DMS79 treated with DMSO at 0.1 percent for 48 hours (cell line): ENCODE data around the gene GRB10.

Experiments used
- DNase-seq: peaks from one replicate; lab custom pipeline; 2025; lab: John Stamatoyannopoulos, UW

Gene GRB10

GRCh38 chr7:50653126-50653864 lies 129.4 kb downstream of the GRB10 start:
- no peak for DNase-seq

GRCh38 chr7:50652400-50653125 lies 130.1 kb downstream of the GRB10 start:
- no peak for DNase-seq

GRCh38 chr7:50651271-50651989 lies 131.3 kb downstream of the GRB10 start:
- DNase-seq, result no peak

GRCh38 chr7:50650057-50650664 lies 132.5 kb downstream of the GRB10 start:
- no peak for DNase-seq

- no peak for DNase-seq
Observed at GRCh38 chr7:50649259-50649885, 133.3 kb downstream of the GRB10 start.

- no peak for DNase-seq
Observed at GRCh38 chr7:50648570-50649169, 134.0 kb downstream of the GRB10 start.

GRCh38 chr7:50648076-50648475 lies 134.6 kb downstream of the GRB10 start:
- no peak for DNase-seq

- no peak for DNase-seq
Observed at GRCh38 chr7:50647286-50647980, 135.3 kb downstream of the GRB10 start.

- no peak for DNase-seq
Observed at GRCh38 chr7:50646069-50646468, 136.6 kb downstream of the GRB10 start.

- DNase-seq, result no peak
Observed at GRCh38 chr7:50645186-50645585, 137.5 kb downstream of the GRB10 start.

GRCh38 chr7:50644586-50644985 lies 138.1 kb downstream of the GRB10 start:
- no peak for DNase-seq

GRCh38 chr7:50644114-50644513 lies 138.6 kb downstream of the GRB10 start:
- no peak for DNase-seq

GRCh38 chr7:50641442-50642405 lies 141.0 kb downstream of the GRB10 start:
- DNase-seq, result no peak

- no peak for DNase-seq
Observed at GRCh38 chr7:50640779-50641178, 141.9 kb downstream of the GRB10 start.

- DNase-seq, result no peak
Observed at GRCh38 chr7:50640256-50640655, 142.4 kb downstream of the GRB10 start.

GRCh38 chr7:50637725-50638643 lies 144.7 kb downstream of the GRB10 start:
- DNase-seq, result peak; percentile 9

- no peak for DNase-seq
Observed at GRCh38 chr7:50634378-50634777, 148.3 kb downstream of the GRB10 start.

- DNase-seq, result no peak
Observed at GRCh38 chr7:50633414-50633710, 149.3 kb downstream of the GRB10 start.
